Parathyroid adenoma (tissue), 2 donors: Measurements from ENCODE around the gene EPB41.

Experiments used
- H2AFZ ChIP-seq: fragments of 300-600 bp; sonication (generic); one replicate; pipeline ENCODE4 v1.7.0; 2017; ENCODE audit warnings: antibody characterized with exemption, mild to moderate bottlenecking
- H3K27ac ChIP-seq: fragments of 300-600 bp; sonication (generic); one replicate; pipeline ENCODE4 v1.7.0; 2017
- H3K27me3 ChIP-seq: fragments of 300-600 bp; sonication (generic); one replicate; pipeline ENCODE4 v1.7.0; 2017; ENCODE audit warnings: low read length; ENCODE audit not compliant: control insufficient read depth, insufficient read depth
- H3K36me3 ChIP-seq: fragments of 300-600 bp; sonication (generic); one replicate; pipeline ENCODE4 v1.7.0; 2017; ENCODE audit warnings: low read length; ENCODE audit not compliant: control insufficient read depth, insufficient read depth
- H3K4me1 ChIP-seq: fragments of 300-600 bp; sonication (generic); one replicate; pipeline ENCODE4 v1.7.0; 2017; ENCODE audit warnings: control low read depth
- H3K4me2 ChIP-seq: fragments of 300-600 bp; sonication (generic); one replicate; pipeline ENCODE4 v1.7.0; 2017; ENCODE audit warnings: low read length
- H3K4me3 ChIP-seq: fragments of 300-600 bp; sonication (generic); one replicate; pipeline ENCODE4 v1.7.0; 2017; ENCODE audit warnings: low read depth, low read length
- H3K79me2 ChIP-seq: fragments of 300-600 bp; sonication (generic); one replicate; pipeline ENCODE4 v1.7.0; 2017; ENCODE audit warnings: control low read depth
- H3K9ac ChIP-seq: fragments of 300-600 bp; sonication (generic); one replicate; pipeline ENCODE4 v1.7.0; 2017; ENCODE audit warnings: mild to moderate bottlenecking
- H3K9me3 ChIP-seq: fragments of 300-600 bp; sonication (generic); one replicate; pipeline ENCODE4 v1.7.0; 2017; ENCODE audit warnings: low read length; ENCODE audit not compliant: control insufficient read depth
- TF ChIP-seq, protein P1 (sequence below): fragments of 300-600 bp; sonication (generic); IDR thresholded peaks from one replicate; pipeline ENCODE4 v1.7.0; 2017; ENCODE audit warnings: antibody characterized with exemption, mild to moderate bottlenecking
- donor health status: primary hyperparathyroidism.

EPB41 gene

DNA sequence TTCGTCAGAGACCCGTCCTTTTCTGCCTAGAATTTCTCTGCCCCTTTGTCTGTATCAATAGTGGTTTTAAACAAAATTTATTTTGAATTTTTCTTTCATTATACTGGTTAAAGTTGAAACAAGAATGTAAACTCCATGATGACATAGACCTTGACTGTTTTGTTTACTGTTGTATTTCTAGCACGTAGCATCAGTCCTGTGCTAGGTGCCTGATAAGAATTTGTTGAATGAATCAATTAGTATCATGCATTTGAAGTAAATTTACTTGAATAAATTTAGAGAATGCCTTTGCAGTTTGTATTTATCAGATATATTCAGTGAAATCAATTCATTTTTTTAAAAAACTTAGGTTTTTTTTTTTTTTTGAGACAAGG lies 69.9 kb downstream of the EPB41 start:
- Histone ChIP-seq H3K4me1 (no peaks in the 10 kb centered on the region), H3K4me2 (no peak overlapping the region), H3K9me3 (no peaks in the 10 kb centered on the region), H3K27ac (no peak overlapping the region), H3K27me3 (no peaks in the 10 kb centered on the region), H3K36me3 (no peaks in the 10 kb centered on the region), H2AFZ (no peak overlapping the region), H3K9ac (no peak overlapping the region), H3K79me2 (no peaks in the 10 kb centered on the region), H3K4me3 (no peak overlapping the region)
- TF ChIP-seq, protein P1, sequence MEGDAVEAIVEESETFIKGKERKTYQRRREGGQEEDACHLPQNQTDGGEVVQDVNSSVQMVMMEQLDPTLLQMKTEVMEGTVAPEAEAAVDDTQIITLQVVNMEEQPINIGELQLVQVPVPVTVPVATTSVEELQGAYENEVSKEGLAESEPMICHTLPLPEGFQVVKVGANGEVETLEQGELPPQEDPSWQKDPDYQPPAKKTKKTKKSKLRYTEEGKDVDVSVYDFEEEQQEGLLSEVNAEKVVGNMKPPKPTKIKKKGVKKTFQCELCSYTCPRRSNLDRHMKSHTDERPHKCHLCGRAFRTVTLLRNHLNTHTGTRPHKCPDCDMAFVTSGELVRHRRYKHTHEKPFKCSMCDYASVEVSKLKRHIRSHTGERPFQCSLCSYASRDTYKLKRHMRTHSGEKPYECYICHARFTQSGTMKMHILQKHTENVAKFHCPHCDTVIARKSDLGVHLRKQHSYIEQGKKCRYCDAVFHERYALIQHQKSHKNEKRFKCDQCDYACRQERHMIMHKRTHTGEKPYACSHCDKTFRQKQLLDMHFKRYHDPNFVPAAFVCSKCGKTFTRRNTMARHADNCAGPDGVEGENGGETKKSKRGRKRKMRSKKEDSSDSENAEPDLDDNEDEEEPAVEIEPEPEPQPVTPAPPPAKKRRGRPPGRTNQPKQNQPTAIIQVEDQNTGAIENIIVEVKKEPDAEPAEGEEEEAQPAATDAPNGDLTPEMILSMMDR: no peak

DNA sequence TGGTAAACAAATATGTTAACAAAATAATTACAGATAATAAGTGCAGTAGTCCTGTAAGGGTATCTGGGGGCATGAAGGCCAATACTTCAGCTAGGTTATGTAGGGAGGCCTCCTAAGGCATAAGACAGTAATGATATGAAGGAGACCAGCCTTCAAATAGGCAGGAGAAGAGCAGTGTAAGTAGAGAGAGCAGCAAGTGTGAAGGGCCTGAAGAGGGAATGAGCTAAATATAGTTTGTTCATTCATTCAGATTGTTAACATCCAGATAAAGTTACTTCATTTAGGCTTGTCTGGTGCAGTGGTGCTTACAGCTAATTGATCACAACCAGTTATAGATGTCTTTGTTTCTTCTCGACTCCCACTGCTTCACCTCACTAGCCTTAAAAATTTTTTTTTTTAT lies 71.1 kb downstream of the EPB41 start:
- Histone ChIP-seq H3K79me2 (no peaks in the 10 kb centered on the region), H3K9me3 (no peaks in the 10 kb centered on the region), H3K27me3 (no peaks in the 10 kb centered on the region), H3K27ac (no peak overlapping the region), H3K9ac (no peak overlapping the region), H3K36me3 (no peaks in the 10 kb centered on the region), H3K4me2 (no peak overlapping the region), H2AFZ (no peak overlapping the region), H3K4me3 (no peak overlapping the region), H3K4me1 (no peaks in the 10 kb centered on the region)
- TF ChIP-seq, protein P1: no peak

GRCh38 chr1:28986306-28986910 lies 72.0 kb downstream of the EPB41 start:
- TF ChIP-seq, protein P1: no peak
- no peak overlapping the region for H3K4me2 ChIP-seq
- H3K36me3 ChIP-seq: no peaks in the 10 kb centered on the region
- H3K79me2 ChIP-seq: no peaks in the 10 kb centered on the region
- no peak overlapping the region for H3K27ac ChIP-seq
- no peaks in the 10 kb centered on the region for H3K27me3 ChIP-seq
- H3K9me3 ChIP-seq: no peaks in the 10 kb centered on the region
- H3K4me3 ChIP-seq: no peak overlapping the region
- H3K4me1 ChIP-seq: no peaks in the 10 kb centered on the region
- no peak overlapping the region for H3K9ac ChIP-seq
- H2AFZ ChIP-seq: no peak overlapping the region

GRCh38 chr1:29002792-29003191 lies 88.4 kb downstream of the EPB41 start:
- Histone ChIP-seq H3K27ac (no peak overlapping the region), H3K27me3 (no peaks in the 10 kb centered on the region), H2AFZ (no peak overlapping the region), H3K4me2 (no peak overlapping the region), H3K4me3 (no peak overlapping the region), H3K79me2 (no peaks in the 10 kb centered on the region), H3K9me3 (no peaks in the 10 kb centered on the region), H3K4me1 (no peaks in the 10 kb centered on the region), H3K9ac (no peak overlapping the region), H3K36me3 (no peaks in the 10 kb centered on the region)
- TF ChIP-seq, protein P1: no peak

DNA sequence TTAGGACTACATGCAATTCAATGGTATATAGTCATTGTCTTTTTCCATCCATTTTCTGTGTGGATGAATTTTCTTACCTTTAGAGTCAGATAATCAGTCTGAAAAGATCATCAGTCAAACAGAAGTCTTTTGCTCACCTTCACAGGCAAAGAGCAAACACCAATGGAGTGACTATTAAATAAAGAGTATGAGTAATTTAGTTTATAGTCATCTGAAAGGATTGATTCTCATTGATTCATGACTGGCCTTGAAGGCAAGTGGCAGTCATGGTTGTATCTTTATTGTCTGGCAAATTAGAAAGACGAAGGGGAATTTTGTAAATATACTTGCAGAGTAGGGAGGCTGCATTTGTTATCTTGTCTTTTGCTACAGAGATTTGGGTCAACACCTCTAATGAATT lies 89.9 kb downstream of the EPB41 start:
- H3K36me3 ChIP-seq: no peaks in the 10 kb centered on the region
- no peak overlapping the region for H2AFZ ChIP-seq
- TF ChIP-seq, protein P1: no peak
- no peaks in the 10 kb centered on the region for H3K79me2 ChIP-seq
- no peak overlapping the region for H3K4me2 ChIP-seq
- H3K9ac ChIP-seq: no peak overlapping the region
- H3K27me3 ChIP-seq: no peaks in the 10 kb centered on the region
- H3K4me3 ChIP-seq: no peak overlapping the region
- H3K9me3 ChIP-seq: no peaks in the 10 kb centered on the region
- no peak overlapping the region for H3K27ac ChIP-seq
- H3K4me1 ChIP-seq: no peaks in the 10 kb centered on the region
